Liver (tissue), 9 donors: ENCODE results near the gene CAMSAP3. TPM values are rescaled to one million over a fixed set of nuclear protein-coding genes. Genes with fewer than 3 reads are reported as not detected.

Experiments
- DNase-seq: peaks from one replicate; pipeline ENCODE4 v3.0.0-alpha.2; 2017; ENCODE audit warnings: low spot score
- H3K27ac ChIP-seq, 2 donors: one replicate each; pipeline ENCODE4 v1.7.0; 2013; ENCODE audit warnings: inconsistent platforms in 2 of 2, low read length in 2 of 2, control low read depth in 1 of 2, low read depth in 1 of 2, mild to moderate bottlenecking in 1 of 2
- H3K27me3 ChIP-seq, 4 donors: one replicate each; pipeline versions ENCODE4 v1.6.1 to v1.7.0; 2013; ENCODE audit warnings: low read length in 3 of 4, inconsistent platforms in 1 of 4, mild to moderate bottlenecking in 1 of 4, moderate library complexity in 1 of 4; ENCODE audit not compliant: control insufficient read depth in 4 of 4, insufficient read depth in 4 of 4
- H3K36me3 ChIP-seq, 4 donors: one replicate each; pipeline versions ENCODE4 v1.6.1 to v1.7.0; 2013; ENCODE audit warnings: low read length in 3 of 4, mild to moderate bottlenecking in 3 of 4, low read depth in 1 of 4, moderate library complexity in 1 of 4; ENCODE audit not compliant: control insufficient read depth in 4 of 4, insufficient read depth in 3 of 4
- H3K4me1 ChIP-seq, 4 donors: one replicate each; pipeline versions ENCODE4 v1.6.1 to v1.7.0; 2013; ENCODE audit warnings: low read length in 3 of 4, mild to moderate bottlenecking in 3 of 4, moderate library complexity in 1 of 4; ENCODE audit not compliant: control insufficient read depth in 4 of 4, insufficient read depth in 4 of 4
- H3K4me3 ChIP-seq, 3 donors: one replicate each; pipeline versions ENCODE4 v1.6.1 to v1.7.0; 2013; ENCODE audit warnings: low read length in 3 of 3, control low read depth in 1 of 3, low read depth in 1 of 3, mild to moderate bottlenecking in 1 of 3
- H3K9ac ChIP-seq, 2 donors: one replicate each; pipeline ENCODE4 v1.7.0; 2013; ENCODE audit warnings: low read length in 2 of 2, mild to moderate bottlenecking in 2 of 2, moderate library complexity in 2 of 2, control low read depth in 1 of 2, low read depth in 1 of 2
- H3K9me3 ChIP-seq, 4 donors: one replicate each; pipeline versions ENCODE4 v1.6.1 to v1.7.0; 2013; ENCODE audit warnings: low read length in 3 of 4; ENCODE audit not compliant: control insufficient read depth in 4 of 4
- ATF3 ChIP-seq: IDR thresholded peaks from 2 replicates; pipeline ENCODE4 v1.6.1; 2016; ENCODE audit warnings: antibody characterized with exemption
- CTCF ChIP-seq: fragments of 150-350 bp; IDR thresholded peaks from 2 replicates; pipeline ENCODE4 v1.5.1; 2017; ENCODE audit warnings: improper control_type of control experiment, low read depth, low read length; ENCODE audit not compliant: missing input control
- EGR1 ChIP-seq, 2 donors: IDR thresholded peaks; 2 replicates each; pipeline ENCODE4 v1.6.1; 2016 to 2018; ENCODE audit warnings: antibody characterized with exemption in 2 of 2, low read depth in 2 of 2
- FOXA1 ChIP-seq: IDR thresholded peaks from 2 replicates; pipeline ENCODE4 v1.6.1; 2016; ENCODE audit warnings: antibody characterized with exemption
- FOXA2 ChIP-seq: IDR thresholded peaks from 2 replicates; pipeline ENCODE4 v1.6.1; 2016; ENCODE audit warnings: antibody characterized with exemption
- HNF4A ChIP-seq, 2 donors: conservative IDR thresholded peaks; 2 replicates each; pipeline ENCODE4 v1.6.1; 2016; ENCODE audit warnings: antibody characterized with exemption in 2 of 2, mild to moderate bottlenecking in 2 of 2
- HNF4G ChIP-seq: IDR thresholded peaks from 2 replicates; pipeline ENCODE4 v1.6.1; 2016; ENCODE audit warnings: antibody characterized with exemption
- JUND ChIP-seq, 2 donors: IDR thresholded peaks; 2 replicates each; pipeline ENCODE4 v1.6.1; 2016; ENCODE audit warnings: antibody characterized with exemption in 2 of 2
- NR2F2 ChIP-seq: IDR thresholded peaks from 2 replicates; pipeline ENCODE4 v1.6.1; 2016; ENCODE audit warnings: antibody characterized with exemption
- RAD21 ChIP-seq, 2 donors: IDR thresholded peaks; 2 replicates each; pipeline ENCODE4 v1.6.1; 2016; ENCODE audit warnings: antibody characterized with exemption in 2 of 2, mild to moderate bottlenecking in 2 of 2
- RXRA ChIP-seq, 2 donors: IDR thresholded peaks; 2 replicates each; pipeline ENCODE4 v1.6.1; 2017 to 2018; ENCODE audit warnings: antibody characterized with exemption in 2 of 2, mild to moderate bottlenecking in 1 of 2
- SP1 ChIP-seq: IDR thresholded peaks from 2 replicates; pipeline ENCODE4 v1.6.1; 2018; ENCODE audit warnings: antibody characterized with exemption, mild to moderate bottlenecking
- TAF1 ChIP-seq: conservative IDR thresholded peaks from 2 replicates; pipeline ENCODE4 v1.6.1; 2016; ENCODE audit warnings: antibody characterized with exemption, mild to moderate bottlenecking
- YY1 ChIP-seq: IDR thresholded peaks from 2 replicates; pipeline ENCODE4 v1.6.1; 2016; ENCODE audit warnings: antibody characterized with exemption, mild to moderate bottlenecking
- WGBS: extraction: QIAGEN DNeasy Blood & Tissue Kit; methylation state at CpG from one replicate; pipeline ENCODE4 v1.1.7; 2013; 5-methylcytosine and 5-hydroxymethylcytosine counted together
- polyA plus RNA-seq, 2 donors: library from polyadenylated mRNA; stranded (reverse) in 1 of 2; unstranded in 1 of 2; fragments of 200-250 nt in 1 of 2; fragments of >200 nt in 1 of 2; fragmentation: Nextera tagmentation in 1 of 2; extraction: Ambion mirVana in 1 of 2; gene quantifications; one replicate each; pipeline versions ENCODE4 v1.2.1 to v1.2.3, GENCODE V29; 2013 to 2015
- total RNA-seq, 2 donors: library from RNA; depleted of rRNA; stranded (reverse); fragments of >200 nt; gene quantifications; one replicate each; pipeline ENCODE4 v1.2.3, GENCODE V29; 2014
- TF ChIP-seq, protein P1 (sequence below): IDR thresholded peaks from 2 replicates; pipeline ENCODE4 v1.6.1; 2016; ENCODE audit warnings: antibody characterized with exemption
- TF ChIP-seq, protein P2 (sequence below): IDR thresholded peaks from 2 replicates; pipeline ENCODE4 v1.6.1; 2016; ENCODE audit warnings: antibody characterized with exemption, mild to moderate bottlenecking
- donor health status: healthy.
- donor health status: healthy.
- donor health status: healthy.
- donor health status: healthy.
- donor health status: healthy.

Gene CAMSAP3
- total and polyA plus RNA-seq, 4 donors = 4.4 to 19.1 (median 9.8) TPM

- TF ChIP-seq CTCF = no peak
These were observed 29.1 kb downstream of the CAMSAP3 start (continued) for GRCh38 chr19:7624810-7625209.

DNA sequence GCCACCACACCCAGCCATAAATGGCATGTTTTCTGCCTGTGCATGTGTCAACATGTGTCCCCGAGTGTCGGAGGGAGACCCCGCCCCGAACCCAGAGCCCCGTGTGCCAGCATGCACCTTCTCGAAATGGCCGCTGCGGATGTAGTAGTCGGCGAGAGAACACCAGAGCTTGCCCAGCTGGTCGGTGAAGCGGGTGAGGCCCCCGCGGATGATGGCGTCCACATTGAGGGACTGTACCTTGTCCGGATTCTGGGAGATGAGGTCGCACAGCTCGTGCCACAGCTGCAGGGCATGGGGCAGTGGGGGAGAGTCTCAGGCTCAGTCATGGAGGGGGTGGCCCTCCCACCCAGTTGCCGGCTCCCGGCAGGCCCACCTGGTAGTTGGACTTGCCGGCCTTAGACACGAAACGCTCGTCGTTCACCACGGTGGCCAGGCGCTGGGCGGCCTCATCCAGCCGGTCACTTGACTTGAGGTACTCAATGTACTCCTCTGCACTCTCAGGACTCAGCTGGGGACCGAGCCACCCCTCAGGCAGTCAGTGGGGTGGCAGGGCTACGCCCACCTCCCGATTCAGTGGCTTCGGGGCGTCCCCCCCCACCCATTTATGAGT lies 30.2 kb downstream of the CAMSAP3 start:
- Histone ChIP-seq H3K36me3 (peaks cover 17 to 52% (median 24%) of the 10 kb centered on the region in 4 donors), H3K4me1 (peaks cover 14 to 34% (median 24%) of the 10 kb centered on the region in 4 donors), H3K9me3 (no peaks in the 10 kb centered on the region), H3K27me3 (no peaks in the 10 kb centered on the region), H3K9ac (no peak overlapping the region), H3K27ac (no peak overlapping the region), H3K4me3 (no peak overlapping the region)
- no peak for DNase-seq
- TF ChIP-seq FOXA2 (no peak), HNF4A (conservative IDR thresholded peaks at IDR 0.05) (no peak)
- WGBS = 98% methylated on average over 34 of the region's 34 CpGs

DNA sequence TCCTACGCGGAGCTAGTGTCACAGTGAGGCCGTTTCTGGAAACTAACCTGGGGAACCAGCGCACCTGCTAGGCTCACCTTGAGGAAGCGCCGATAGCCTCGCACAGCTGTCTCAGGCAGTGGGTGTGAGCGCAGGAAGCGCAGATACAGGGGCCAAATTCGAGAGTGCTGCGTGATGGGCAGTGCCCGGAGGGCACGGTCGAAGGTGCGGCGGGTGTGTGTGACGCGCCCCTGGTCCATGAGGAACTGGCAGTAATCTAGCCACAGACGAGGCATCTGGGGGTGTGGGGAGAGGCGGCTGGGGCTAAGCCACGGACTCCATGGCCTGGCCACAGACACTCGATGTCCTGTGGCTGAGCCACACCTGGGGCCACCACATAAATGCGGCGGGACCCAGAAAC lies 31.5 kb downstream of the CAMSAP3 start:
- H3K36me3 ChIP-seq = peaks cover 12 to 47% (median 19%) of the 10 kb centered on the region in 4 donors
- no peak overlapping the region for H3K27ac ChIP-seq
- H3K9ac ChIP-seq = no peak overlapping the region
- TF ChIP-seq FOXA2 = no peak
- TF ChIP-seq, protein P1, sequence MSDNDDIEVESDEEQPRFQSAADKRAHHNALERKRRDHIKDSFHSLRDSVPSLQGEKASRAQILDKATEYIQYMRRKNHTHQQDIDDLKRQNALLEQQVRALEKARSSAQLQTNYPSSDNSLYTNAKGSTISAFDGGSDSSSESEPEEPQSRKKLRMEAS = no peak
- no peak for TF ChIP-seq YY1
- no peak for TF ChIP-seq EGR1 (IDR thresholded peaks at IDR 0.05; ENCODE audit: low read depth in 2 of 2)
- no peak for TF ChIP-seq RAD21 (IDR thresholded peaks at IDR 0.05)
- TF ChIP-seq, protein P2, sequence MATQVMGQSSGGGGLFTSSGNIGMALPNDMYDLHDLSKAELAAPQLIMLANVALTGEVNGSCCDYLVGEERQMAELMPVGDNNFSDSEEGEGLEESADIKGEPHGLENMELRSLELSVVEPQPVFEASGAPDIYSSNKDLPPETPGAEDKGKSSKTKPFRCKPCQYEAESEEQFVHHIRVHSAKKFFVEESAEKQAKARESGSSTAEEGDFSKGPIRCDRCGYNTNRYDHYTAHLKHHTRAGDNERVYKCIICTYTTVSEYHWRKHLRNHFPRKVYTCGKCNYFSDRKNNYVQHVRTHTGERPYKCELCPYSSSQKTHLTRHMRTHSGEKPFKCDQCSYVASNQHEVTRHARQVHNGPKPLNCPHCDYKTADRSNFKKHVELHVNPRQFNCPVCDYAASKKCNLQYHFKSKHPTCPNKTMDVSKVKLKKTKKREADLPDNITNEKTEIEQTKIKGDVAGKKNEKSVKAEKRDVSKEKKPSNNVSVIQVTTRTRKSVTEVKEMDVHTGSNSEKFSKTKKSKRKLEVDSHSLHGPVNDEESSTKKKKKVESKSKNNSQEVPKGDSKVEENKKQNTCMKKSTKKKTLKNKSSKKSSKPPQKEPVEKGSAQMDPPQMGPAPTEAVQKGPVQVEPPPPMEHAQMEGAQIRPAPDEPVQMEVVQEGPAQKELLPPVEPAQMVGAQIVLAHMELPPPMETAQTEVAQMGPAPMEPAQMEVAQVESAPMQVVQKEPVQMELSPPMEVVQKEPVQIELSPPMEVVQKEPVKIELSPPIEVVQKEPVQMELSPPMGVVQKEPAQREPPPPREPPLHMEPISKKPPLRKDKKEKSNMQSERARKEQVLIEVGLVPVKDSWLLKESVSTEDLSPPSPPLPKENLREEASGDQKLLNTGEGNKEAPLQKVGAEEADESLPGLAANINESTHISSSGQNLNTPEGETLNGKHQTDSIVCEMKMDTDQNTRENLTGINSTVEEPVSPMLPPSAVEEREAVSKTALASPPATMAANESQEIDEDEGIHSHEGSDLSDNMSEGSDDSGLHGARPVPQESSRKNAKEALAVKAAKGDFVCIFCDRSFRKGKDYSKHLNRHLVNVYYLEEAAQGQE = no peak
- no peak for TF ChIP-seq FOXA1
- TF ChIP-seq ATF3 = no peak
- TF ChIP-seq CTCF = no peak
- no peak for TF ChIP-seq HNF4G
- TF ChIP-seq SP1 = no peak
- TF ChIP-seq JUND (IDR thresholded peaks at IDR 0.05) = no peak
- no peak for TF ChIP-seq TAF1
- TF ChIP-seq RXRA (IDR thresholded peaks at IDR 0.05) = no peak
- no peak for TF ChIP-seq NR2F2
- H3K4me1 ChIP-seq = peaks cover 14 to 36% (median 27%) of the 10 kb centered on the region in 4 donors
- no peaks in the 10 kb centered on the region for H3K27me3 ChIP-seq
- H3K4me3 ChIP-seq = no peak overlapping the region
- no peak for DNase-seq
- H3K9me3 ChIP-seq = no peaks in the 10 kb centered on the region
- WGBS = 94% methylated on average over 24 of the region's 24 CpGs
